Measurements from ENCODE around the gene CFAP92.

Gene CFAP92

DNA sequence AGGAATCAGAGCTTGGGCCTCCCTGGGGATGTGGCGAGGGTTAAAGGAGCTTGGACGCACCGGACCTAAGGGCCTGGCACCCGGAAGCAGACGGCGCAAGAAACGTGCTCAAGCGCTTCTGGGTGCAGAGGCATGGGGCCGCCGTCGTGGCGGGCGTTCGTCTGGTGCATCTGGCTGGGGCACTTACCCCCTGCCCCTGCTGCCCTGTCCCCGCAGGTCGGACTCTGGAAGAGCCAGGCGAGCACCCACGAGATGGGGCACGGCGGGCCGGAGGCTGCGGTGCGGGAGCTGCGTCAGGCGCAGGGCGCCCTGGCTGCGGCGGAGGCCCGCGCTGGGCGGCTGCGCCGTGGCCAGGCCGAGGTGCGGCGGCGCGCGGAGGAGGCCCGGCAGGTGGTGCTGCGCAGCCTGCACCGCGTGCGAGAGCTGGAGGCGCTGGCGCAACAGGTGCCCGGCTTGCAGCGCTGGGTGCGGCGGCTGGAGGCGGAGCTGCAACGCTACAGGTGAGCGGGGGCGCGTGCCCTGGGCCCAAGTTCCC, 9.8 kb upstream of the CFAP92 start:
- no peak for DNase-seq

DNA sequence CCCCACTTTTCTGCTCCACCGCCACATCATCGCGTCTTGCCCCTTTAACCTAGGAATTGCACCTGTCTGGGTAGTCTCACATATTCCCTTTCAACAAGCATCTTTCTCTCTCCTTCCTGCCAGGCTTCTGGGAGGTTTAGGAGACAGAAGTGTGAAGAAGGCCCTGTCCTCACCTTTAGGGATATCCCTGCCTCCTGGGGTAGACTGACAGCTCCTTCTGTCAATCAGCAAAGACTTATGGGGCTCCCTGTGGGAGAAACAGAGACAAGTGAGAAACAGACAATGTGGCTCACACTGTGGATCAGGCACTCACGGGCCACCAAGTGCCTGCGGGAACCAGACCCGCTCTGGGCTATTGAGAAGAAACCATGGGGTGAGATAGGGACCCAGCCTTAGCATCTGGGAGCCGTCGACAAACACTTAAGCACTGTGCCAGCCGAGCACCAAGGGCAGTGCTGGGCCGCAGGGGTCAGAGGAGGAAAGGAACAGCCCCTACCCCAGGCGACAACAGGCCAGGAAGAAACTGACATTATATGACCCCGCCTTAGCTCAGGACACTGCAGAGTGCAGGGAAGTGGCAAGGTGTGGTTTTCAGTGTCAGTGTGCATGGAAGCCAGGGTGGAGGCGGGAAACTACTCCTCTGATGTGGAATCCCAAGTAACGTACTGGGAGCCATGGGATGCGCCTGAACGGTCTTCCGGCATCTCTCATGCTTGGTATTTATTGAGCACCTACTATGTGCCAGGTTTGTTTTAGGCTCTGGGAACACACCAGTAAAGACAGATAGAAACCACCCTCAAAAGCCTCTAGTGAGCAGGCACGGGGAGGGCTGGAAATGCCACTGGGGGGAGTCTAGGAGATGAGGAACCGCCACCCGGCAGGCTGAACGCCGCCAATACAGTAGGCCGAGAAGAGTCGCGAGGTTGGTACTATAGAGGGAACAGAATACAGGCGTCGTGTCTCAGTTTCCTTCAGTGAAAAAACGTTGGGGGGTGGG, 9.0 kb upstream of the CFAP92 start:
- no peak for DNase-seq

DNA sequence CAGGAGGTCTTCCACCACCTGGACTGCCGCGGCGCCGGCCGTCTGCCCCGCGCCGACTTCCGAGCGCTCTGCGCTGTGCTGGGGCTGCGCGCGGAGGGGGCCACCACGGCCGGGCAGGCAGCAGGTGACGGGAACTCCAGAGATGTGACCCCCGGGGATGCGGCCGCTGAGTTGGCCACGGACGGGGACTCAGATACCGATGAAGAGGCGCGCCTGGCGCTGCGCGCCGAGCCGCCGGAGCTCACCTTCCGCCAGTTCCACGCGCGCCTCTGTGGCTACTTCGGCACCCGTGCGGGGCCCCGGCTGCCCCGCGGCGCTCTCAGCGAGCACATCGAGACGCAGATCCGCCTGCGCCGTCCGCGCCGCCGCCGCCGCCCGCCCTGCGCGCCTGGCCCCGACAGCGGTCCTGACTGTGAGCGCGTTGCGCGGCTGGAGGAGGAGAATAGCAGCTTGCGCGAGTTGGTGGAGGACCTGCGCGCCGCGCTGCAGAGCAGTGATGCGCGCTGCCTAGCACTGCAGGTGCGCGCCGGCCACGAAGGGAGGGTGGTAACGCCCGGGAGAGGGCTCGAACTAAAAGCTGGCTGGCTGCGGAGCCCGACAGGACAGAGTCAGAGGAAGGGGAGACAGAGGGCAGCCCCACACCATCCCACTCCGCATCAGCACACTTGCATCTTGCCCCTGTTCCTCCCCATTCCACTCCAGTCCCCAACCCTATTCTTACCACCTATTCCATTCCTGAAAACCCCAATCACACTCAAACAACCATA, 8.1 kb upstream of the CFAP92 start:
- no peak for DNase-seq

DNA sequence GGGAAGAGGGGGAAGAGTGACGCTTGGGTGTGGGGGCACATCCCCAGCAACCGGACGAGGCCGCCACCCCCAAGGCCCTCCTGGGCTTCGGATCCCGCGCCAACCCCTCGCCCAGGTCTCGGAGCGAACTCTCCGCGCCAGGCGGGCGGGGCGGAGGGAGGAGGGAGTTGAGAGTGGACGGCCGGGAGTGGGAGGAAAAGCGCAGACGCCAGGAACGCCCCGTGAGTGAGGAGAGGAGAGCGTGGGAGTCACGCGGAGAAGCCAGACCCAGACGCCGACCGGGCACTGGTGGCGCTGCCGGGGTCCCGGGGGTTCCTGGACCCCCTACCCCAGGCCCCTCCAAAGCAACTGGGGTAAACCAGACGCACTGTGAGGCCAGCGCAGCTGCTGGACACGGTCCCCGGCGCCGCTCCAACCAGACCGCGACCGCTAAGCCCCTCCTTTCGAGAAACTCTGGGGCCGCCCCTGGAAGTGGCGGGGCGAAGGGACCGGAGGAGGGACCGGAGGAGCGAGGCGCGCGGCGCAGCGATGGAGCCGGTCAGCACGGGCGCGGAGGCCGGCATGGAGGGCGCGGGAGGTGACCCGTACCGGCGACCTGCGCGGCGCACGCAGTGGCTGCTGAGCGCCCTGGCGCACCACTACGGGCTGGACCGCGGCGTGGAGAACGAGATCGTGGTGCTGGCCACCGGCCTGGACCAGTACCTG, 7.4 kb upstream of the CFAP92 start, which contains the start of gene EFCC1:
Gene EFCC1, plus strand, starts transcription at position 204 of the 705 bp plus-strand sequence. Its CDS starts 325 bp downstream, at position 529.
- no peak for DNase-seq

DNA sequence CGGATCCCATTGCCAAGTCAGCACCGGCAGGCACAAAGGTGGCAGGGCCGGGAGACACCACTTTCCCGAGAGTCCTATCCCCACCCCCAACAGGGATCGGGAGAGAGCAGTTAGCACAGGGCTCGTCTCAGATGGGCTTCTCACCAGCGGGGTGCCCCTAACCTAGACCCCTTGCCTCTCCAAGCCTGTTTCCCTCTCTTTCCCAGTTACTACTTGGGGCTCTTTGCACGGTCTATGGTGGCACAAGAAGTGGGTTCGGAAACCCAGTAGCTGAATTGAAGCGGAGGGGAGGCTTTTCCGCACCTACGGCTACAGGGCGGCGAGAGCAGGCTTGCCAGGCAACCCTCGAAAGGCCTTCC, 6.8 kb upstream of the CFAP92 start:
- DNase-seq: no peak

DNA sequence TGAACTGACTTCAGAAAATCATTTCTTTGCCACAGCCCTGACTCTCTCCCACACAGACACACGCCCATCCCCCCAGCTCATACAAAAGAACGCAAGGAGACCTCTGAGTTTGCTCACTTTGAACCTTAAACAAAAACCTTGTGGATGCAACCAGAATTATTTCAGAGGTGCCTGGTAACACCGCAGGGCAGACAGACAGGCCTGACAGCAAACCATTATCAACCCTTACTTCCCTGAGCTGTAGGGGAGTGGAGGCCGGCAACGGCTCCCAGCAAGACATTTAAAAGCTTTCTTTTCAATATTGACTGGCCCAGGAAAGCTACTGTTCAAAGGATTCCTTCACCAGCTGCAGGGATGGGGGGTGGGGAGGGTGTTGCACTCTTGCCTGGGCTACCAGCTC, 5.2 kb upstream of the CFAP92 start:
- no peak for DNase-seq

DNA sequence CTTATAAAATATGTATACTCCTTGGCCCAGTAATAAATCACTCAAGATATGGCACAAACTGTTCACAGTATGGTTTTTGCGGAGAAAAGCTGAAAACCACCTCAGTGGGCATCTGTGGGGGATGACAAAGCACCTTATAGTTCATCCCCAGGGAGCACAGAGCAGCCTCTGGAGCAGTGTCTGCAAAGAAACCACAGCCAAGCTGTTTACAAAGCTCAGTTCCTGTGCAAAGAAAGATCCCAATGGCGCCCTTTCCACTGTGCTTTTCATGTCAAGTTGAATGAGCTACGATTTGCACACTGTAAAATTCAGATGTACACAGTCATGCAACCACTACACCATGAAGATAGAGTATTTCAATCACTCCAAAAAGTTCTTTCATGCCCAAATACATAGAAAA, 4.7 kb upstream of the CFAP92 start:
- peak; percentile 50 for DNase-seq

DNA sequence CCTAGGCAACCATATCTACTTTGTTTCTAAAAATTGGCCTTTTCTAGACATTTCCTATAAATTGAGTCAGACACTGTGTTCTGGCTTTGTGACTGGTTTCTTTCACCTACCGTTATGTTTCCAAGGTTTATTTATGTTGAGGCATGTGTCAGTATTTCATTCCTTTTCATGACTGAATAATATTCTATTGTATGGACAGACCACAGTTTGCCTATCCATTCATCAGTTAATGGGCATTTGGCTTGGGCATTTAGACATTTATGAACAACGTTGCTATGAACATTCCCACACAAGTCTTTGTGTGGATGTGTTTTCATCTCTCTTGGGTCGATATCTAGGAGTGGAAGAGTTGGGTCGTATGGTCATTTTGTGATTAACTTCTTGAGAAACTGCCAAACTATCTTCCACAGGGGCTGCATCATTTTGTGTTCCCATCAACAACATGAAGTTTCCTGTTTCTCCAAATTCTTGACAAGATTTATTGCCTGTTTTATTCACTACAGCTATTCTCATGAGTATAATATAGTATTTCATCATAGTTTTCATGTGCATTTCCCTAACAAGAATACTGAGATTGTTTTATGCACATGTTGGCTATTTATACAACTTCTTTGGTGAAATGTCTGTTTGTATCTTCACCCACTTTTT, 3.7 kb upstream of the CFAP92 start:
- peak; percentile 50 for DNase-seq

DNA sequence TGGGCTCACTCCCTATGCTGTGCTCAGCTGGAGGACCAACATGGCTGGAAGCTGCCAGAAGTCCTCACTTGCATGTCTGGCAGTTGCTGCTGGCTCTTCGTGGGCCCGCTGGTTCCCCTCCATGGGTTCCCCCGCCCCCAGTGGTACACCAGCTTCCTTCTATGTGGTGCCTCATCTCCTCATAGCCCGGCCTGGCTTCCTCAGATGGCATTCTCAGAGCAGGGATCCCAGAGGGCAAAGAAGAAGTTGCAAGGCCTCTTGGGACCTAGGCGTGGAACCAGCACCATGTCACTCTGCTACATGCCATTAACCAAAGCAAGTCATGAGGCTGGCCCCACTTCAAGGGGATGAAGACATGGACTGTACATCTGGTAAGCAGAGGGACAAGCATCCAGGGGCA, 2.9 kb upstream of the CFAP92 start:
- DNase-seq: peak; percentile 52

DNA sequence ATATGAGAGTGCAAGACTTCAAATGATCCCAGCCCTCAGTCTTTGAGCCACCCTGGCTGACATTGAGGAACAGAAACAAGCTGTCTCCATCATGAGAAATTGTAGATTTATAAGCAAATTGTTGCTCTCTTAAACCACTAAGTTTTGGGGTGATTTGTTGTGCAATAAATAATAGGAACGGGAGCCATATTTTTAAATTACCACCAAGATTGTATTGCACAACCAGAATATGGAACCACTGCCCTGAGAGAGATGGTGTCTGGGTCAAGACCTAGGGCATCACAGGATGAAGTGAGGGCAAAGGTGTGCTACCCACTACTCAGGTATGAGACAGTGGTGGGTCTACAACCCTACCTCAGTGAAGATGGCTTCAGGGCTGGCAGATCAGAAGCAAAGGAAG, 2.3 kb upstream of the CFAP92 start:
- peak; percentile 96 for DNase-seq

DNA sequence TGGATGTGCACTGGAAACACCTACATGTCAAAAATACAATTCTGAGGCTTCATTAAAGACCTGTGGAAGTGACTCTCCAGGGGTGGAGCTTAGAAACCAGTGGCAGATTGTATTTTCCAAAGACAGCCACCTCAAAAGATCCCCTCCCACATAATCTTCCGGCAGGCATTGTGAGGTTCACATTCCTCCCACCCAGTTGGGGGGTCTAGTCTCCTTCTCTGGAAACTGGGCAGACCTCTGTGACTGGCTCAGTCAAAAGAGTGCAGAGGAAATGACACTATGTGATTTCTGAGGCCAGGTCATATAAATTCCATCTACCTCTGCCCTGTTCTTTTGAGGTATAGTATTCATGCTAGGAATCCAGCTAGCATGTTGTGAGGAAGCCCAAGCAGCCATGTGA, 1.9 kb upstream of the CFAP92 start:
- no peak for DNase-seq

DNA sequence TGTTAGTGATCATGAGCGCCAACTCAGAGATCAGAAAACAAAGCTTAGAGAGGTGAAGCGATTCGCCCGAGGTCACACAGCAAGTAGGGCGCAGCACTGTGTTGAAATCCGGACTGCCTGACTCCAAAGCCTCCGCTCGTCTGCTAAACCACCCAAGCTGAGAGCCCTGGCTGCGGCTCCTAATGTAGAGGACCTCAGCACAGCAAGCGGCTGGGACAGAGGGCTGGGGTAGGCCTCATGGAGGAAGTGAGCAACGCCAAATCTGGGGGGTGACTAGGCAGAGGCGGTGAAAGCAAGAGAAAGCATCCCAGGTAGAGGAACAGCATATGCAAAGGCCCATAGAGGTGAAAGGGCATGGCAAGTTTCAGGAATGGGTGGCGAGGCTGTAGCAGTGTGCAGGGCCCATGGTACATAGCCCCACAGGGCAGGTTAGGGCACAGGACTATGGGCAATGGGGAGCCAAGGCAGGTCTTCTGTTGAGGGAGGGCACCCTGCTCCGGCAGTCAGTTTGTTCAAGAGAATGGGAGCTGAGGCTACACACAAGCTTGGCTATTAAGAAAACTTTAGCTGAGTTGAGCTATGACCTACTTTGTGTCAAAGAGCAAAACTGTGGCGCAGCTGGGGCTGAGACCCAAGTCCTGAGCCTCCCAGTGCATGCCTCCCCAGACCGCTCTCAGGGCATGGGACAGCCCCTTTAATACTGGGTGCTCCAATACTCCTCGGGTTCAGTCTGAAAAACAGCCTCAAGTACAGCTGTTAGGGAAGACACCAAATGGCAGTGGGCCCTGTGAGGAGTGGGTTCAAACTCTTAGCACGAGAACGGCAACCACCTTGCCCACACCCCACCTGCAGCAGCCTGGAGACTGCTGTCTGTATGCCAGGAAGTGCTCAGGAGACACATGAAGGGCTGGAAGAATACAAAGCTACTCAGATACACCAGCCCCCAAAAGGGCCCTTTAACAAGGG, 988 bp upstream of the CFAP92 start:
- DNase-seq: peak; percentile 45

DNA sequence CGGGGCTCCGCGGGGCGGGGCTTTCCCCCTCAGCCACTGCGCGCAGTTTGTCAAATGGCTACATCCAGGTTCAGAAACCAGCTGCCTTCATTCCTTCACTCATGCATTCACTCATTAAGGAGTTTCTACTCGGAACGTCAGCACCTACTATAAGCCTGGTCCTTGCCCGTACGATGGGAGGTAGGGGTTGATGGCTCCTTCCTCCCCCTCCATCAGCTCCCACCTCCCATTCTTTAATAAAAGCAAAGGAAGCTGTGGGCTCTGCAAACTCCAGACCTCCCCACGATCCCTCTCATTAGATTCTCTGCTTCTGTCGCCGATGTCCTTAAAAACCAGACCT, 267 bp upstream of the CFAP92 start:
- DNase-seq: no peak

DNA sequence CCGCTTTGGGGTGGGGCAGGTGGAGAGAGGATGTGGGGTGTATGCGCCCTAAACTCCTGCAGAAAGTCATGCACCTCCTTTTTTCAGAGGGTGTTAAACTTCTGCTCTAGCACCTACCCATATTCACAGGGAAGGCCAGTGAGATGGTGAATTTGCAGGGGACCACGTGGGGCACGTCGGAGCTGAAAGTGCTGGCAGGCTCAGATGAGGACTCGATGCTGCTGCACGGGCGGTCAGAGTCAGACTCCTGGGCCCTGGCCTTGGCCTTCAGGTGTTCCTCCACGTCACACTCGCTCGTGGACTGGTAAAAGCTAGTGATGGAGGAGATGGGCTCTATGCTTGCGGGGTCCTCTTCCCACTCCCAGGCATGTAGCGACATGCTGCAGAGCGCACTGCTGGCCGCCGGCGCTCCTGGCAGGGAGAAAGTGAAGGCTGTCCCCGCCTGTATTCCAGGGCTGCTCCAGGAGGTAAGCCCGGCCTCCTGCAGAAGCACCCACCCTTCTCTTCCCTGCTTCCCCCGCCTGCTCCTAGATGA, 883 bp downstream of the CFAP92 start:
- DNase-seq: no peak

DNA sequence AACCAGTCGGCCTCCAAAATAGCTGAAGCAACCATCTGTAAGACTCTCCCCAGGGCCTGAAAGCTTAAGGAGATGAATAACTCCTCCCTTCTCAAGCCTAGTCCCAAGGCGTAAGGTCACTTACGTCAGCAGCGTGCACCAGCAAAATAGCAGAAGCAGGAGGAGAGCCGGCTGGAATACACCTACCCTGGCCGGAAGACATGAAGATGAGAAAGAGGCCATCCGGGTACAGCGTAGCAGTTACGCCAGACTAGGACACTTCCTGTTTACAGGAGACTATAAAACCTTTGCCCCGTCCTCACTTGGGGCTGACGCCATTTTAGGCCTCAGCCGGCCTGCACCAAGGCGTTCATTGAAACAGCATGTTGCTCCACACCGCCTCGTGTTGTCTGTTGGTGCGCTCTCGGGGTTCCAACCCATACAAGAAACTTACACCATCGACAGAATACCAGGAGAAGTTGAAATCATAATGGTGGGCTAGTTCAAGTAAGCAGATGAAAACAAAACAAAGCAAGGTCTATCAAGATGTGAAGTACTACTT, 2.5 kb downstream of the CFAP92 start:
- peak; percentile 47 for DNase-seq

DNA sequence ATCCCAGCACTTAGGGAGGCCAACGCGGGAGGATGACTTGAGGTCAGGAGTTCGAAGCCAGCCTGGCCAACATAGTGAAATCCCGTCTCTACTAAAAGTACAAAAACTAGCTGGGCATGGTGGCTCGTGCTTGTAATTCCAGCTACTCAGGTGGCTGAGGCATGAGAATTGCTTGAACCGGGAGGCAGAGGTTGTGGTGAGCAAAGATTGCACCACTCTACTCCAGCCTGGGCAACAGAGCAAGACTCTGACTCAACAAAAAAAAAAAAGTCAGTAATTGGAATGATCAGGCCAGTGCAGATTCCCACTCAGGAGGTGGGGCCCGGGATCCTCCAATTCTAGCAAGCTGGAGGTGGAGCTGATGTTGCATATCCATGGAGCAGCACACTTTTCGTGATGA, 5.6 kb downstream of the CFAP92 start:
- no peak for DNase-seq

DNA sequence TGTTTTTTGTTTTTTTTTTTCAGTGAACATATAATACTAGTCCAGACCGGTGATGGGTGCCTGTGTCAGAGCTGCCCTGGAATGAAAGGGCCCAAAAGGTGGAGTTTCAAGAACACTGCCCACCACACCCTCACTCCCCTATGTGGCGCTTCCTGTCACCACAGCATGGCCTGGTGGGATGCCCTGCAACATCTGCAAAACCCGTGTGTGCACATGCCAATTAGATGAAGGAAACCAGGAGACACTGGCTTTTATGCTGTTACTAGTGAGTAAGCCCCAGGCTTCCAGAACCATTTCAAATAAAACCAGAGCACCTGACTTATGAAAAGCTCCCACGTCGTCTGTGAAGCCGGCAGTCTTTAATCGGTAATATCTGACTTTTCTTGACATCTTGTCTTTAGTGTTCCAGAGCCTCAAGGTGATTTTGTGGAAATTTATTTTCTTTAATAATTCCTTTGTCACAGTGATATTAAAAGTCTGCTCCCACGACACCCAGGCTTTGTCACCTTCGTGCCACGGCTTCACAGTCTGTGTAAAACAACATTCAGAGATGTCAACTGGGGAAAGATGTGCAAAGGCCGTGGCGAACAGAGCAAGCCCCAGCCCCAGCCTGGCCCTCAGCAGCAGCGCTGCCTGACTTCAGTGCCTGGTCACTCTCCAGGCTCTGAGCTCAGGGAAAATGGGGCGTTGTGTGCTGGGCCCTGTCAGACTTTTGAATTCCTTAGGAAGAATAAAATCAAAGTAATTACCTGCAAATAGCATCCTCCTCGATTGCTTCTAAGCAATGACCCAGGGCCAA, 6.4 kb downstream of the CFAP92 start:
- no peak for DNase-seq

DNA sequence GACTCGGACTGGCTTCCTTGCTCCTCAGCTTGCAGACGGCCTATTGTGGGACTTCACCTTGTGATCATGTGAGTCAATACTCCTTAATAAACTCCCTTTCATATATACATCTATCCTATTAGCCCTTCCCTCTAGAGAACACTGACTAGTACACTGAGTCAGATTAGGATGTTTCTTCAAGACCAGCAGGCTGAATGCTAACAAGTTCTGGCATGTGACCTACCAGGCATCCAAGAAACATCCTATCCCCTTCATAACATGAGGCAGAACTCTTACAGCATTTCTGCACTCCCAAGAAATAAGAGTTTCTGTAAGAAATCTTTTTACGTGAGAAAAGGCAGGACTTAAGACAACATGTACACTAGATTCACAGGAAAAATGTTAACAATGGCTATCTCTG, 9.3 kb downstream of the CFAP92 start:
- DNase-seq: no peak

DNA sequence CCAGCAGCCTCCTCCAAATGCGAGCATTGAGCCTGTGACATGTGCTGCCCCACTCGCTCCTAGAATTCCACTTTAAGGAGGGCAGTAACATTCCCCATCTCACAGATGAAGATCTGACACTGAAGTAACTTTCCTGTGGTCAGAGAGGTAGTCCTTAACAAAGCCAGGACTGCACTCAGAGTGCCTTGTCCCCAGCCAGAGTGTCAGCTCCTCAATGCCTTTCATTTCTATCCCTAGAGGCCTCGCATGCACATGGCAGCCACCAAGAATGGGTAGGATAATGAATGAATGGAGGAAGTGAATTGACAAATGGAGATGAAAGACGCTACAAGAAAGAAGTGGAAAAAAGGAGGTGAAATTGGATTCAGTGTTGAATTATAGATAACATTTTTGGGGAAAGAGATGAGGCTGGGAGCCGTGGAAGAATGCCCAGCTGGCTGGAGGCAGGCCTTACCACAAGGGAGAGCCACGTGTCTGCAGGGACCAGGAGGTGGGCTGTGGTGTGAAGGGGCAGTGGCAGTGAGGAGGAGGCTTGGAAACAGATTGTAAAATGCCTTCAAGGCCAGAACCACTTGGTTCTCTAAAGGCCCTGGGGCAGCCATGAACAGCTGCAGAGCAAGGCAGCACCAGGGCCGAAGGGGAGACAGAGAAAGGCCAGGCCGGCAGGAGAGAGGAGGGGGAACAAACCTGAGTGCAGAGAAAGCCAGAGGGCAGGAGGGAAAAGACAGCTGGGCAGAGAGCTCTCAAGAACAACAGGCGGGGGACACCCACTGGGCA, 10.4 kb downstream of the CFAP92 start:
- no peak for DNase-seq
